Islet of Langerhans (tissue), 1 donor: Measurements from ENCODE around the gene CEMIP.

Experiments used
- FAIRE-seq: peaks from one replicate; lab custom pipeline; 2011; peaks lifted over from hg19 to GRCh38; lab: Jason Lieb, UNC

The CEMIP gene

GRCh38 chr15:80985981-80986380 lies 206.8 kb downstream of the CEMIP start:
- no peak for FAIRE-seq

GRCh38 chr15:80986487-80986886 lies 207.3 kb downstream of the CEMIP start:
- FAIRE-seq, result no peak

- no peak for FAIRE-seq
These were observed 209.1 kb downstream of the CEMIP start for GRCh38 chr15:80988148-80988796.

DNA sequence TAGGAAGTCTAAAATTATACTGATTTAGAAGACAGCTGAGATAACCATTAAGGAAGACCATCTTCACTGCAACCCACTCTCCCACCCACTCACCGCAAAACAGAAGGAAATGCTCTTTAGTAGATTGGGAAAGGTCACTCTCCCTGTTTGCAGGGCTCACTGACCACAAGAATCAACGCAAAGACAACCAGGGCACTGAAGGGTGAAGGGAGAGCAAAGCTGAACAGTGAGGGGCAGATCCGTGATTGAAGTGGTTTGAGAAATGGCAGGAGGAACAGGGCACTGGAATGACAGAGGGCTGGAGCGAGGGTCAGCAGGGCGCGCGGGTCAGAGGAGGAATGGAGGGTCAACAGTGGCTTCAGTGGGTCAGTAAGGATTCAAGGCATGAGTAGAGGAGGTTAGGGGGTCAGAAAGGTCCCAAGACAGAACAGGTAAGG lies 209.9 kb downstream of the CEMIP start:
- FAIRE-seq, result no peak

DNA sequence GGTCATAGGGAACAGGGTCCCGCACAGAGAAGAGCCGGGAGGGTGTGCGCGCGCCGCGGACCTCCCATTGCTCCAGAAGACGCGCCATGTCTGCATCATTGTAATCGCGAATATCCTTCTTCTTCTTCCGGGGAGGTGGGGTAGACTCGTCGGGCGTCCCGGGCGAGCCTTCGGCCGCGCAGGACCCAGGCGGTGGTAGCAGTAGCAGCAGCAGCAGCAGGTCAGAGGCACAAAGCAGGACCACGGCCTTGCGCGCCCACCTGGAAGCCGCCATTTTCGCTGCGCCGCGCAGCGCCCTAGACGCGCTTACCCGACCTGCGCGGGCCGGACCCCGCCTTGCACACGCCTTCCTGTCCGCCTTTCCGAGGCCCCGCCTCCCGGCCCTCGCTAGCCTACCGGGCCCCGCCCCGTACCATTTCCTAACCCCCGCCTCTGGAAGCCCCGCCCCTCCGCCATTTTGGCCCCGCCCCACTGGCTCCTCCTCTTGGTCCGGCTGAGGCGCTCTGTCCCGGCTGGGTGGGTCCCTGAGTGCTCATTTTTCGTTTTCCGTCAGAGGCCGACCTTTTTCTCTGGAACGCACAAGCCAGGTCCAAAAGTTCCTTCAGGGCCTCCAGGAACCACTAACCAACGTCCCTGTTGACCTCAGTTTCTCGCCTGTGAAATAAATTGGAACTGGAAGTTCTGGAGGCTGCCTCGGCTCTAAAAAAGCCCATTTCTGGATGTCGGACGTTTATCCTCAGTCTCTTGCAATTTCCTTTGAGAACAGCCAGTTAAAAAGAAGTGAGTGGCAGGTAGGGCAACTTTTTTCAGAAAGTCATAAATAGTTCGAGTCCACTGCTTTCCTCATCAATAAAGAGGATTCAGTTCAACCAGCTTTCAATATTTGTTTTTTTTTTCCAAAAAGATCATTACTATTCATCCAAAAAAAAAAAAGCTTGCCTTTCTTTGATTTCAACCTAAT lies 210.6 kb downstream of the CEMIP start, which contains the start of gene MESD:
TSS of gene MESD (minus strand) at position 302 of the 961 bp plus-strand sequence. CDS start at position 274, 28 bp downstream.
- FAIRE-seq, result peak; percentile 45

GRCh38 chr15:80990955-80991354 lies 211.8 kb downstream of the CEMIP start:
- no peak for FAIRE-seq

GRCh38 chr15:80991421-80991820 lies 212.3 kb downstream of the CEMIP start:
- no peak for FAIRE-seq

- FAIRE-seq, result no peak
These were observed 212.8 kb downstream of the CEMIP start for GRCh38 chr15:80992006-80992405.

GRCh38 chr15:80992441-80992840 lies 213.3 kb downstream of the CEMIP start:
- no peak for FAIRE-seq

GRCh38 chr15:80996247-80996646 lies 217.1 kb downstream of the CEMIP start:
- FAIRE-seq, result no peak

DNA sequence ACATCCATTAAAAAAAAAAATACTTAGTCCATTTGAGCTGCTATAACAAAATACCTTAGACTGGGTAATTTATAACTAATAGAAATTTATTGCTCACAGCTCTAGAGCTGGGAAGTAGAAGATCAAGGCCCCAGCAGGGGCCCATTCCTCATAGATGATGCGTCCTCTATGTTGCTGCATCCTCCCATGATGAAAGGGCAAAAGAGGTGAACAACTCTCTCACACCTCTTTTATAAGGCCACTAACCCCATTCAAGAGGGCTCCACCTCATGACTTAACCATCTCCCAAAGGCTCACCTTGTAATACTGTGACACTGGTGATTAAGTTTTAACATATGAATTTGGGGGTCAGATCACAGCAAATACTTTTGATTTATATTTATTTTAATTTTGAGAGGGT lies 218.5 kb downstream of the CEMIP start:
- no peak for FAIRE-seq

DNA sequence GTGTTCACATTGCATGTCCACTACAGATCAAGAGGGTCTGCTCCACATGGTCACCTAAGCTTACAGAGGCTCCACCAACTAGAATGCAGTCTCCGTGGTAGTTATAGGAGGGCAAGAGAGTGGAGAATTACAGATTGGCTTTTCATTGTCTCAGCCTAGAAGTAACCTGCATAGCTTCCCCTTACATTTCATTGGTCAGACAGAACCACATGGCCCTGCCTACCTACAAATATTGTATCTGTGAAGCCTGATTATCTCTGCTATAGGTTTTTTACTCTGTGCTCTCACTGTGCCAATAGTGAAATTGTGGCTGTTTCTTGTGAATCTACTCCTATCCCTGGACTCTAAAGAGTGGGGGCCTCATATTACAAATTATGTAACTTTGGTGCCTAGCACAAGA lies 219.1 kb downstream of the CEMIP start:
- FAIRE-seq, result no peak

DNA sequence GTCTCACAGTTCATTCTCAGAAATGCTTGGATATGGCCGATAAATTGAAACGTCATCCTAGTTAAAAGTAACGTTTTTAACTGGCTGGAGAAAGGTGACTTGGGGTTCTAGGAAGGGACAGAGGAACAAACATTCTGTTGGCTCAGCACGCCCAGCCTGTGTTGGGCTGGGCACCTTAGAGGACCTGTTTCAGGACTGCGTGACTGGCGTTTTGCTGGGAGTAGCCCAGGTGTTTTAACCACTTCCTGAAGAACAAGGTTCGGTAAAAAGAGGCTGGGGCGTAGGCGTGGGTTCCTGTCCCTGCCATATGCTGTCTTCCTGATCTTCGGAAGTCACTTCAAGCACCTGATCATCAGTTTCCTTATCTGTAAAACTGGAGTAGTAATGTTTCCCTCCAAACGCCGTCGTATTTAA lies 220.5 kb downstream of the CEMIP start:
- FAIRE-seq, result no peak

GRCh38 chr15:81000144-81000623 lies 221.0 kb downstream of the CEMIP start:
- no peak for FAIRE-seq

DNA sequence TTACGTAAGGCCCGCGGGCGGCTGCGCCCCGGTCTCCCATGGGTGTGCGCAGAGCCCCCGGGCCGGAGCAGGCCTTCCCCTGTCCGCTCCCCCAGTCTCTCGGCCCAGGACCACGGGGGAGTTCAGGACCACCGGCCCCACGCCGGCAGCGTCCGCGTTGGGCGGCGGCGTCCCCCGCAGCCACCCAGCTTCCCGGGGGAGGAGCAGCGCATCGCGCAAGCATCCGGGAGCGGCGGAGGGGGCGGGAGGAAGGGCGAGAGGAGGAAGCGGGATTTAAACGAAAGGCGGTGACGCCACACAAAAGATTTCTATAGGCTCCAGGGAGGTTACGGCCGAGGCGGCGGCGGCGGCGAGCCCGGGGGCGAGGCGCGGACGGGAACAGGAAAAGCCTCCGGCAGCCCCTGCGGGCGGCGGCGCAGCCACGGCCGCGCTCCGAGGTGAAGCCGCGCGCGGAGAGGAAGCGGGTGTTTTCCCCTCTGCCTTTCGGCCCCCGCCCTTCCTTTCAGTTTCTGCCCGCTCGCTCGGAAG lies 221.5 kb downstream of the CEMIP start, which contains the start of gene TLNRD1:
TSS of gene TLNRD1 (plus strand) at position 300 of the 528 bp plus-strand sequence. CDS start 1,349 bp downstream, outside the sequence.
- no peak for FAIRE-seq
